GM12878 (cell line): Measurements from ENCODE around the gene SH2D5. TPM values are rescaled to one million over a fixed set of nuclear protein-coding genes. Genes with fewer than 3 reads are reported as not detected.

Experiments
- ATAC-seq: fragments of 200-7000 bp; cut with Tn5 transposase; 3 replicates; pipeline ENCODE4 v1.9.1; 2020; ENCODE audit warnings: mild to moderate bottlenecking, moderate library complexity
- BruUV-seq: library from RNA; stranded (reverse); fragments of 400-500 nt; replicated peaks from 2 replicates; lab custom pipeline; 2021; lab: Mats Ljungman, UMichigan
- CTCF ChIA-PET: fragments of 300-600 bp; sonication (Branson Sonifier 250); formaldehyde crosslinking; extraction: SDS; loops from one replicate; lab custom pipeline; 2021; ENCODE audit warnings: inconsistent platforms; lab: Yijun Ruan, JAX
- POLR2A ChIA-PET: fragments of 350-600 bp; formaldehyde crosslinking; extraction: SDS; loops from one replicate; lab custom pipeline; 2021; ENCODE audit warnings: inconsistent platforms; lab: Charles Lee
- RAD21 ChIA-PET: fragments of 300-600 bp; sonication (Branson Sonifier 250); formaldehyde crosslinking; loops from one replicate; lab custom pipeline; 2023; ENCODE audit warnings: antibody characterized with exemption; ENCODE audit not compliant: unreplicated experiment; lab: Charles Lee
- SMC1A ChIA-PET: fragments of 300-600 bp; sonication (Branson Sonifier 250); formaldehyde crosslinking; loops from one replicate; lab custom pipeline; 2023; ENCODE audit not compliant: unreplicated experiment, uncharacterized antibody; lab: Charles Lee
- DNase-seq: peaks from one replicate; pipeline ENCODE4 v3.0.0-alpha.2; 2011; ENCODE audit warnings: low read depth, low spot score
- FAIRE-seq: peaks from 3 replicates; lab custom pipeline; 2011; peaks lifted over from hg19 to GRCh38; lab: Jason Lieb, UNC
- H2AFZ ChIP-seq: 2 replicates; pipeline ENCODE4 v1.6.0; 2011; ENCODE audit warnings: low read depth, low read length, control low read depth; ENCODE audit not compliant: control insufficient read depth
- H3K27ac ChIP-seq: 2 replicates; pipeline ENCODE4 v1.5.1; 2011; ENCODE audit warnings: control low read depth; ENCODE audit not compliant: control insufficient read depth, insufficient read depth
- H3K27me3 ChIP-seq, 2 experiments: replicated peaks in 1 of 2; 2 replicates each; pipeline versions ENCODE4 v1.6.0 to v1.6.1; 2011; ENCODE audit warnings: low read length in 1 of 2; ENCODE audit not compliant: control insufficient read depth in 2 of 2, insufficient read depth in 2 of 2
- H3K36me3 ChIP-seq, 2 experiments: 2 replicates each; pipeline ENCODE4 v1.5.1; 2011; ENCODE audit warnings: low read length in 1 of 2; ENCODE audit not compliant: control insufficient read depth in 2 of 2, insufficient read depth in 2 of 2
- H3K4me1 ChIP-seq: 2 replicates; pipeline ENCODE4 v1.6.1; 2011; ENCODE audit warnings: mild to moderate bottlenecking, low read length, moderate library complexity, mixed read lengths; ENCODE audit not compliant: control insufficient read depth, insufficient read depth
- H3K4me2 ChIP-seq: 2 replicates; pipeline ENCODE4 v1.6.0; 2011; ENCODE audit warnings: control low read depth; ENCODE audit not compliant: control insufficient read depth, insufficient read depth
- H3K4me3 ChIP-seq: fragments of 200-600 bp; sonication (generic); 2 replicates; pipeline ENCODE4 v1.5.1; 2016
- H3K79me2 ChIP-seq: 2 replicates; pipeline ENCODE4 v1.6.0; 2011; ENCODE audit warnings: low read length; ENCODE audit not compliant: control insufficient read depth, insufficient read depth
- H3K9ac ChIP-seq: 2 replicates; pipeline ENCODE4 v1.8.0; 2011; ENCODE audit warnings: low read length, control low read depth, mixed read lengths; ENCODE audit not compliant: control insufficient read depth, insufficient read depth
- H3K9me3 ChIP-seq: replicated peaks from 3 replicates; pipeline ENCODE4 v1.5.1; 2011; ENCODE audit warnings: mild to moderate bottlenecking, low read length; ENCODE audit not compliant: control insufficient read depth, insufficient read depth
- H4K20me1 ChIP-seq: 2 replicates; pipeline ENCODE4 v1.6.0; 2011; ENCODE audit not compliant: control insufficient read depth, insufficient read depth
- BACH1 ChIP-seq: fragments of 450-650 bp; IDR thresholded peaks from 2 replicates; pipeline ENCODE4 v1.6.1; 2017; ENCODE audit warnings: mild to moderate bottlenecking, borderline replicate concordance
- BCL11A ChIP-seq: IDR thresholded peaks from 2 replicates; pipeline ENCODE4 v1.6.1; 2011; ENCODE audit warnings: low read depth, low read length
- CHD2 ChIP-seq: IDR thresholded peaks from 2 replicates; pipeline ENCODE4 v1.6.1; 2011; ENCODE audit warnings: low read depth, low read length, improper control_type of control experiment, borderline replicate concordance
- FOXM1 ChIP-seq: IDR thresholded peaks from 2 replicates; pipeline ENCODE4 v1.6.1; 2012; ENCODE audit warnings: low read depth, mild to moderate bottlenecking, inconsistent platforms, low read length, moderate library complexity
- MTA3 ChIP-seq: IDR thresholded peaks from 2 replicates; pipeline ENCODE4 v1.6.1; 2012; ENCODE audit warnings: low read length, inconsistent platforms, borderline replicate concordance
- RFX5 ChIP-seq: IDR thresholded peaks from 2 replicates; pipeline ENCODE4 v1.6.1; 2011; ENCODE audit warnings: low read depth, low read length, improper control_type of control experiment
- TAF1 ChIP-seq: IDR thresholded peaks from 2 replicates; pipeline ENCODE4 v1.6.1; 2011; ENCODE audit warnings: mild to moderate bottlenecking, low read depth, low read length, borderline replicate concordance
- WRNIP1 ChIP-seq: IDR thresholded peaks from 2 replicates; pipeline ENCODE4 v1.6.1; 2011; ENCODE audit warnings: low read depth, low read length, improper control_type of control experiment, borderline replicate concordance
- ZBED1 ChIP-seq: IDR thresholded peaks from 2 replicates; pipeline ENCODE4 v1.6.1; 2016; ENCODE audit warnings: borderline replicate concordance
- ZNF274 ChIP-seq: IDR thresholded peaks from one replicate; pipeline ENCODE4 v1.8.0; 2011; ENCODE audit not compliant: insufficient read length, insufficient read depth
- WGBS: methylation state at CpG from one replicate; pipeline ENCODE4 v1.1.6; 2016; ENCODE audit warnings: low lambda C conversion rate; ENCODE audit not compliant: insufficient replicate concordance, insufficient coverage; ENCODE audit errors: missing lambda C conversion rate; 5-methylcytosine and 5-hydroxymethylcytosine counted together
- in situ Hi-C: fragments of 300-500 bp; cut with MboI; formaldehyde crosslinking; loops from 9 replicates; pipeline ENCODE4 v1.14.3; 2018; ENCODE audit warnings: mixed read lengths
- intact Hi-C: fragments of 100-400 bp; cut with micrococcal nuclease; formaldehyde crosslinking; loops from one replicate; pipeline ENCODE4 v1.14.2; 2022; ENCODE audit not compliant: unreplicated experiment
- polyA plus RNA-seq, 11 experiments: library from polyadenylated mRNA; depleted of rRNA in 4 of 11; unstranded in 6 of 11; stranded (reverse) in 5 of 11; fragments of >200 nt; fragmentation: Nextera tagmentation in 4 of 11; fragmentation: Illumina TruSeq in 1 of 11; extraction: Ambion mirVana in 4 of 11; extraction: Trizol in 1 of 11; gene quantifications; 1 replicate in 1 of 11; 2 replicates in 10 of 11; pipeline versions ENCODE4 v1.2.1 to v1.2.3, GENCODE V29; 2011 to 2016; ENCODE audit warnings: inconsistent platforms in 2 of 11, missing spikeins in 2 of 11, low read depth in 1 of 11
- total RNA-seq, 4 experiments: library from RNA; depleted of rRNA in 3 of 4; stranded (reverse); fragments of >200 nt in 3 of 4; fragmentation: Illumina TruSeq in 1 of 4; extraction: Trizol in 1 of 4; gene quantifications; 2 replicates each; pipeline versions ENCODE4 v1.2.1 to v1.2.3, GENCODE V29; 2013 to 2021

SH2D5 gene
- total and polyA plus RNA-seq, 10 of the 15 experiments (the other 5 are each of a cell fraction or from before 2014, with no cell fraction given): 0.03 to 0.62 (median 0.20) TPM; not detected in 3

GRCh38 chr1:20689645-20690056, 42.9 kb downstream of the SH2D5 start:
- no peaks in the 10 kb centered on the region for H3K27me3 ChIP-seq
- H3K9ac ChIP-seq: no peak overlapping the region
- CTCF ChIA-PET: no interaction called here
- 18% methylated on average over 3 of the region's 3 CpGs for WGBS
- H4K20me1 ChIP-seq: no peaks in the 10 kb centered on the region
- FAIRE-seq (no peak), DNase-seq (no peak), ATAC-seq (no peak)
- in situ Hi-C loops: no loop called here
- POLR2A ChIA-PET: no interaction called here
- H3K4me3 ChIP-seq: no peak overlapping the region
- no peaks in the 10 kb centered on the region for H3K36me3 ChIP-seq
- H3K4me1 ChIP-seq: no peaks in the 10 kb centered on the region
- no peak for TF ChIP-seq ZBED1
- TF ChIP-seq MTA3: no peak
- TF ChIP-seq FOXM1: no peak
- no peak for TF ChIP-seq RFX5
- TF ChIP-seq WRNIP1: no peak
- TF ChIP-seq ZNF274: no peak
- no peak for TF ChIP-seq TAF1
- no peak for TF ChIP-seq BACH1
- TF ChIP-seq CHD2: no peak
- no peak for TF ChIP-seq BCL11A
- RAD21 ChIA-PET: no interaction called here
- no TSS peak for BruUV-seq
- no peak overlapping the region for H2AFZ ChIP-seq
- intact Hi-C loops: loop anchor here (10.0 kb wide), 1 partner anchor 295 kb away; no protein-coding TSS in a partner anchor
- no peak overlapping the region for H3K27ac ChIP-seq
- H3K4me2 ChIP-seq: no peak overlapping the region
- no peaks in the 10 kb centered on the region for H3K79me2 ChIP-seq
- H3K9me3 ChIP-seq: no peaks in the 10 kb centered on the region
- SMC1A ChIA-PET: no interaction called here
